ENCODE measurements around the gene LRRFIP1. TPM values are rescaled to one million over a fixed set of nuclear protein-coding genes. Genes with fewer than 3 reads are reported as not detected.

Gene LRRFIP1
- total RNA-seq, 6 experiments from 2014 or later = 29.4 to 56.3 (median 49.7) TPM

DNA sequence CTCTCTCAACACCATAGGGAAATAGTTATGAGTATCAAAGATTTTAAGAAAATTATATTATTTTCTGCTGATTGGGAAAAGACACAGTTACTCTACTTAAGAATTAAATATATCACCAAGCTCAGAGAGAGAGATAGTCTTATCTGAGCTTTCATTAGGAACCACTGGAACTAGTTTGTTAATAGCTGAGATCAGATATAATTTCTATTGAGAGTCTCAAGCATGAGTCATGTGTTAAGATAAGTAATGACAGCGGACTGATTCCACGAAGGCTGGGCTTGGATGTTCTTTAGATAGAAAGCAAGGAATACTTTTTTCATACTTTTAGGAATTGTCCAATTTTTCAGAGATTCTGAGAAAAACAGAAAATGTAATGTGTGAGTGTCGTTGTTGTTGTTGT, 126.8 kb downstream of the LRRFIP1 start:
- TF ChIP-seq POLR2A (IDR thresholded peaks at IDR 0.05) = no peak
- TF ChIP-seq, protein P1, sequence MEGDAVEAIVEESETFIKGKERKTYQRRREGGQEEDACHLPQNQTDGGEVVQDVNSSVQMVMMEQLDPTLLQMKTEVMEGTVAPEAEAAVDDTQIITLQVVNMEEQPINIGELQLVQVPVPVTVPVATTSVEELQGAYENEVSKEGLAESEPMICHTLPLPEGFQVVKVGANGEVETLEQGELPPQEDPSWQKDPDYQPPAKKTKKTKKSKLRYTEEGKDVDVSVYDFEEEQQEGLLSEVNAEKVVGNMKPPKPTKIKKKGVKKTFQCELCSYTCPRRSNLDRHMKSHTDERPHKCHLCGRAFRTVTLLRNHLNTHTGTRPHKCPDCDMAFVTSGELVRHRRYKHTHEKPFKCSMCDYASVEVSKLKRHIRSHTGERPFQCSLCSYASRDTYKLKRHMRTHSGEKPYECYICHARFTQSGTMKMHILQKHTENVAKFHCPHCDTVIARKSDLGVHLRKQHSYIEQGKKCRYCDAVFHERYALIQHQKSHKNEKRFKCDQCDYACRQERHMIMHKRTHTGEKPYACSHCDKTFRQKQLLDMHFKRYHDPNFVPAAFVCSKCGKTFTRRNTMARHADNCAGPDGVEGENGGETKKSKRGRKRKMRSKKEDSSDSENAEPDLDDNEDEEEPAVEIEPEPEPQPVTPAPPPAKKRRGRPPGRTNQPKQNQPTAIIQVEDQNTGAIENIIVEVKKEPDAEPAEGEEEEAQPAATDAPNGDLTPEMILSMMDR (IDR thresholded peaks at IDR 0.05) = no peak
- H3K4me1 ChIP-seq = no peaks in the 10 kb centered on the region
- H3K27ac ChIP-seq = no peak overlapping the region
- H3K4me3 ChIP-seq = no peak overlapping the region
- 96% methylated on average over 3 of the region's 3 CpGs for WGBS (ENCODE audit: insufficient coverage, low coverage, low lambda C conversion rate, missing lambda C conversion rate)
- DNase-seq (no peak), ATAC-seq (no peak)
- H3K27me3 ChIP-seq = no peaks in the 10 kb centered on the region
- H3K36me3 ChIP-seq = peaks cover 0 to 77% (median 28%) of the 10 kb centered on the region in 4 donors
- intact Hi-C loops (cut with DNase I) = no loop called here
- no peaks in the 10 kb centered on the region for H3K9me3 ChIP-seq

DNA sequence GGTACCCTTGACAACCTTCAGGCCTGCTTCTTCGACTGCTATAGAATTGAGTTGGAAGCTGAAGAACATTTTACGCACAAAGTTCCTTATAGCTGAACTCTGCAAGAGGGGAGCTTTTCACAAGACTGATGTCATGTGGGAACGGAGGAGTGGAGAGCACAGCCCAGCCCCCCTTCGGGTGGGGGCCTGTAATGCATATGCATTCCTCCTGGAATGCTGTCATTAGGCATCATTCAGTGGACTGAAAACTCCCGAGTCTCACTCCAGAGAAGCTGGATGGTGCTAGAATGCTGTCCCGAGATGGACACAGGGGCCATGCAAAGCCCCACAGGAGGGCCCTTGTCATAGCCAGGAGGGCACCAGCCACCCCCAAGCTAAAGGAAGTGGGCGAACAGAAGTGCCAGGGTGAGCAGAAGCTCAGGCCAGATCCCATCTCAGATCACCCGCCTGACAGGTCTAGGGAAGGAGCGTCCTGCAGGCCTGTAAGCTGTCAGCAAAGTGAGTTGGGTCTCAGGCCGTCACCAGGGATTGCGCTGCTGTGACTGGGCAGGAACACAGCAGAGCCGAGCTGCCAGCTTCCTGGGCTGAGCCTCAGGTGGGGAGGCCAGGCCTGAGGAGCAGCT, 127.3 kb downstream of the LRRFIP1 start:
- H3K27me3 ChIP-seq = no peaks in the 10 kb centered on the region
- peaks cover 0 to 77% (median 26%) of the 10 kb centered on the region in 4 donors for H3K36me3 ChIP-seq
- no peaks in the 10 kb centered on the region for H3K9me3 ChIP-seq
- intact Hi-C loops (cut with DNase I) = no loop called here
- H3K4me3 ChIP-seq = no peak overlapping the region
- 89% methylated on average over 3 of the region's 12 CpGs for WGBS (ENCODE audit: insufficient coverage, low coverage, low lambda C conversion rate, missing lambda C conversion rate)
- no peak overlapping the region for H3K27ac ChIP-seq
- ATAC-seq (no peak), DNase-seq (no peak)
- H3K4me1 ChIP-seq = no peaks in the 10 kb centered on the region
- TF ChIP-seq, protein P1 (IDR thresholded peaks at IDR 0.05) = no peak
- TF ChIP-seq POLR2A (IDR thresholded peaks at IDR 0.05) = no peak

DNA sequence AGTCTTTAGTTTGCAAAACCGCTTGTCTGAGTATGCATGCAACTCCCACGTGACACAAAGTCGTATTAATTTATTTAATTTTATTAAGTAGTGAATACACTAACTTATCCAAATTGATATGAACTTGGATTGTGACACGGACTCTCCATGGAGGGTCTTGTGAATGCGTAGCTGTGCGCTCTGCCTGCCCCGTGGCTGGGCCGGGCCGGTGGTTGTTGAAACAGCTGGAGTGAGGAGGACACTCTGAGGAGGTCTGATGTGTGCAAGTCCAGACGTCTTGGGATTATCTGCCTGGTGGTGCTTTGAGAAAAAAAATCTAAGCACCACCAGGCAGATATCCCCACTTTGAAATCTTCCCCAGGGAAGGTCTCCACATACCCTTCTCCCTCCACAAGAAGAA, 130.2 kb downstream of the LRRFIP1 start:
- intact Hi-C loops (cut with DNase I) = no loop called here
- H3K9me3 ChIP-seq = no peaks in the 10 kb centered on the region
- no peaks in the 10 kb centered on the region for H3K4me1 ChIP-seq
- peaks cover 0 to 69% (median 25%) of the 10 kb centered on the region in 4 donors for H3K36me3 ChIP-seq
- H3K27me3 ChIP-seq = no peaks in the 10 kb centered on the region
- TF ChIP-seq POLR2A (IDR thresholded peaks at IDR 0.05) = no peak
- TF ChIP-seq, protein P1 (IDR thresholded peaks at IDR 0.05) = no peak
- H3K27ac ChIP-seq = no peak overlapping the region
- ATAC-seq = no peak
- no peak overlapping the region for H3K4me3 ChIP-seq
- 95% methylated on average over 10 of the region's 10 CpGs for WGBS (ENCODE audit: insufficient coverage, low coverage, low lambda C conversion rate, missing lambda C conversion rate)
- DNase-seq = no peak

DNA sequence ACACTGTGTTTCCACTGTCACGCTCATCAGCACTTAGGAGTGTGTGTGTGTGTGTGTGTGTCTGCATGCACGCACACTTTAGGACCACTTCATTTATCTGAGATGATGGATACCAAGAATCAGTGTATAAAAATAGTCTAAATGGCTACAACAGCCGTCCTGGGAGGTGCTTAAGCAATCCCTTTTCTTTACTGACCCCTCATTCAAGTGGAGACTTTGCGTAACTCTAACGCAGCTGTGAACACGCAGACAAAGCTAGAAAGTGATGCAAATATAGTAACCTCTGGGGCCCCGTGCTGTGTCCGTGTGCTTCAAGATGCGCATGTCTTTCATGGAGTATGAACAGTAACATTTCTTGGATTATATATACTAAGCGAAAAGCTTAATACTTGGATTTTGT, 130.8 kb downstream of the LRRFIP1 start:
- H3K4me1 ChIP-seq = no peaks in the 10 kb centered on the region
- H3K36me3 ChIP-seq = peaks cover 0 to 63% (median 22%) of the 10 kb centered on the region in 4 donors
- H3K27me3 ChIP-seq = no peaks in the 10 kb centered on the region
- no peak overlapping the region for H3K27ac ChIP-seq
- no peak overlapping the region for H3K4me3 ChIP-seq
- TF ChIP-seq, protein P1 (IDR thresholded peaks at IDR 0.05) = no peak
- no peak for TF ChIP-seq POLR2A (IDR thresholded peaks at IDR 0.05)
- ATAC-seq (no peak), DNase-seq (no peak)
- intact Hi-C loops (cut with DNase I) = no loop called here
- WGBS (ENCODE audit: insufficient coverage, low coverage, low lambda C conversion rate, missing lambda C conversion rate) = 91% methylated on average over 8 of the region's 10 CpGs
- no peaks in the 10 kb centered on the region for H3K9me3 ChIP-seq
